ENCODE results near the gene SETD3.
A peak's percentile ranks its signal among the peaks of the same experiment; 100 is the strongest.

The SETD3 gene

GRCh38 chr14:99481745-99482099, 1.1 kb upstream of the SETD3 start:
- Histone ChIP-seq H3K9me3 (ENCODE audit: severe bottlenecking) (no peaks in the 10 kb centered on the region), H3K27ac (ENCODE audit: poor library complexity, severe bottlenecking) (peak overlapping the region; percentile 73), H3K27me3 (ENCODE audit: insufficient read depth, poor library complexity, severe bottlenecking) (no peaks in the 10 kb centered on the region), H3K4me3 (ENCODE audit: severe bottlenecking) (peak overlapping the region; percentile 98), H3K36me3 (ENCODE audit: low read depth) (no peaks in the 10 kb centered on the region), H3K4me1 (ENCODE audit: insufficient read depth, poor library complexity, severe bottlenecking) (peaks cover 40% of the 10 kb centered on the region)
- ATAC-seq (ENCODE audit: low read depth) (no peak), DNase-seq (ENCODE audit: low spot score) (no peak)
- no peak for TF ChIP-seq CTCF (IDR thresholded peaks at IDR 0.05; ENCODE audit: poor library complexity, severe bottlenecking)

- Histone ChIP-seq H3K36me3 (ENCODE audit: low read depth) (peaks cover under 1% of the 10 kb centered on the region; the same call in 1 of the 2 replicates), H3K4me3 (ENCODE audit: severe bottlenecking) (peak within 1 kb of the TSS; percentile 98), H3K27ac (ENCODE audit: poor library complexity, severe bottlenecking) (peak within 1 kb of the TSS; percentile 73), H3K27me3 (ENCODE audit: insufficient read depth, poor library complexity, severe bottlenecking) (no peaks in the 10 kb centered on the region), H3K9me3 (ENCODE audit: severe bottlenecking) (no peaks in the 10 kb centered on the region), H3K4me1 (ENCODE audit: insufficient read depth, poor library complexity, severe bottlenecking) (peaks cover 38% of the 10 kb centered on the region)
- ATAC-seq (ENCODE audit: low read depth), result peak; percentile 86
- peak; percentile 100 for DNase-seq (ENCODE audit: low spot score)
- no peak for TF ChIP-seq CTCF (IDR thresholded peaks at IDR 0.05; ENCODE audit: poor library complexity, severe bottlenecking)
These were observed 472 bp upstream of the SETD3 start, which contains the start of gene CCNK for GRCh38 chr14:99480917-99481744. Gene CCNK (plus strand): TSS chr14:99481409. CDS start chr14:99492678, 11,269 bp downstream.

DNA sequence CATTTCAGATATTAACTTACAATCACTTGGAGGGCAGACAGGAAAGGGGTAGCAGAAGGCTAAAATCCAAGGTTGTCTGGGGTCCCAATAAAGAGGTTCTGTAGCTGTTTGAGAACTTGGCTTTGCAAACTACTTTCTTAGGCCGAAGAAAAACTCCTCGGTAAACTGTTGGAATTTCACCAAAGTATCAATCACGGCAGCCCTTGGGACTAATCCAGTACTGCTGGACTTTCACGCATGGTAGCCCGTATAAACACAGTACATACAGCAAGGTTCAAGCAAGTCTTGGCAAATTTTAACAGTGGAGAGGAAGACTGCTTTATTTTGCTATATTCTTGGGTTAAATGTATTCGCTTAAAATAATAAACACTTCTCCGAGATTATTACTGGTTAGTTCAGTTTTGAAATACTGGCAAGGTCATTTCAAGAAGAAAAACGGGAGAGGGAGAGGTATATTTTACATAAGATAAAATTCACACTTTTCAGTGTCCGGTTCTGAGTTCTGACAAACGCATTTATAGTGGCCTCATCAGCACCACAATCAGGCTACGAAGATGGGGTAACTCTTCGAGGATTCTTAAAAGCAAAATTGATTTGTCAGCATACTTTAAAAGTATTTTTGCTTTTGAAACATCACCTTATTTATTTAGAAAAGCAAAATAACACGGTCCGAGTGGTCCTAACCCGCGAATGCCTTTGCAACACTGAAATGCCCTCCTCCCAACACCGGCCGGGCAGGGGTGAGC, 1.3 kb downstream of the SETD3 start:
- Histone ChIP-seq H3K4me1 (ENCODE audit: insufficient read depth, poor library complexity, severe bottlenecking) (peaks cover 42% of the 10 kb centered on the region), H3K4me3 (ENCODE audit: severe bottlenecking) (peak overlapping the region; percentile 98), H3K27me3 (ENCODE audit: insufficient read depth, poor library complexity, severe bottlenecking) (no peaks in the 10 kb centered on the region), H3K27ac (ENCODE audit: poor library complexity, severe bottlenecking) (peak overlapping the region; percentile 73), H3K36me3 (ENCODE audit: low read depth) (peaks cover 4% of the 10 kb centered on the region; the same call in 1 of the 2 replicates), H3K9me3 (ENCODE audit: severe bottlenecking) (no peaks in the 10 kb centered on the region)
- TF ChIP-seq CTCF (IDR thresholded peaks at IDR 0.05; ENCODE audit: poor library complexity, severe bottlenecking), result no peak
- DNase-seq (ENCODE audit: low spot score) (no peak), ATAC-seq (ENCODE audit: low read depth) (no peak)

GRCh38 chr14:99478128-99478527, 2.5 kb downstream of the SETD3 start:
- H3K4me3 ChIP-seq (ENCODE audit: severe bottlenecking), result no peak overlapping the region
- no peak for TF ChIP-seq CTCF (IDR thresholded peaks at IDR 0.05; ENCODE audit: poor library complexity, severe bottlenecking)
- no peak for ATAC-seq (ENCODE audit: low read depth)
- no peak for DNase-seq (ENCODE audit: low spot score)
- peaks cover 4% of the 10 kb centered on the region; the same call in 1 of the 2 replicates for H3K36me3 ChIP-seq (ENCODE audit: low read depth)
- H3K27me3 ChIP-seq (ENCODE audit: insufficient read depth, poor library complexity, severe bottlenecking), result no peaks in the 10 kb centered on the region
- H3K9me3 ChIP-seq (ENCODE audit: severe bottlenecking), result no peaks in the 10 kb centered on the region
- H3K4me1 ChIP-seq (ENCODE audit: insufficient read depth, poor library complexity, severe bottlenecking), result peaks cover 37% of the 10 kb centered on the region
- H3K27ac ChIP-seq (ENCODE audit: poor library complexity, severe bottlenecking), result no peak overlapping the region
